ENCODE results near the gene BIRC3. TPM values are rescaled to one million over a fixed set of nuclear protein-coding genes. Genes with fewer than 3 reads are reported as not detected.
A peak's percentile ranks its signal among the peaks of the same experiment; 100 is the strongest.

Gene BIRC3
- total RNA-seq, 2 donors from 2014 or later, result 14.8 to 66.3 TPM

GRCh38 chr11:102272047-102272824 lies 45.0 kb upstream of the BIRC3 start:
- Histone ChIP-seq H3K27me3 (no peaks in the 10 kb centered on the region), H3K27ac (no peak overlapping the region), H3K9me3 (no peaks in the 10 kb centered on the region), H3K36me3 (no peaks in the 10 kb centered on the region), H3K4me3 (no peak overlapping the region), H3K4me1 (no peaks in the 10 kb centered on the region), H3K9ac (ENCODE audit: low read depth in 2 of 2, low read length in 2 of 2) (peak overlapping the region in 1 of 2 donors; percentile 46)
- no peak for TF ChIP-seq CTCF (IDR thresholded peaks at IDR 0.05)
- intact Hi-C loops (cut with DNase I), result no loop called here
- DNase-seq, result peak; percentile 41

- Histone ChIP-seq H3K36me3 (no peaks in the 10 kb centered on the region), H3K4me1 (no peaks in the 10 kb centered on the region), H3K27me3 (no peaks in the 10 kb centered on the region), H3K27ac (no peak overlapping the region), H3K9ac (ENCODE audit: low read depth in 2 of 2, low read length in 2 of 2) (no peak overlapping the region), H3K4me3 (no peak overlapping the region), H3K9me3 (no peaks in the 10 kb centered on the region)
- DNase-seq, result no peak
- intact Hi-C loops (cut with DNase I), result no loop called here
- TF ChIP-seq CTCF (IDR thresholded peaks at IDR 0.05), result no peak
These were observed 42.7 kb upstream of the BIRC3 start for GRCh38 chr11:102274628-102275027.

GRCh38 chr11:102276362-102276761 lies 40.9 kb upstream of the BIRC3 start:
- H3K9me3 ChIP-seq, result no peaks in the 10 kb centered on the region
- no peak for TF ChIP-seq CTCF (IDR thresholded peaks at IDR 0.05)
- H3K27ac ChIP-seq, result no peak overlapping the region
- intact Hi-C loops (cut with DNase I), result no loop called here
- H3K27me3 ChIP-seq, result no peaks in the 10 kb centered on the region
- H3K4me3 ChIP-seq, result no peak overlapping the region
- DNase-seq, result no peak
- H3K4me1 ChIP-seq, result no peaks in the 10 kb centered on the region
- H3K36me3 ChIP-seq, result no peaks in the 10 kb centered on the region
- no peak overlapping the region for H3K9ac ChIP-seq (ENCODE audit: low read depth in 2 of 2, low read length in 2 of 2)

GRCh38 chr11:102276783-102277182 lies 40.5 kb upstream of the BIRC3 start:
- intact Hi-C loops (cut with DNase I), result no loop called here
- Histone ChIP-seq H3K9ac (ENCODE audit: low read depth in 2 of 2, low read length in 2 of 2) (no peak overlapping the region), H3K27me3 (no peaks in the 10 kb centered on the region), H3K4me1 (no peaks in the 10 kb centered on the region), H3K27ac (no peak overlapping the region), H3K36me3 (no peaks in the 10 kb centered on the region), H3K4me3 (no peak overlapping the region), H3K9me3 (no peaks in the 10 kb centered on the region)
- DNase-seq, result no peak
- no peak for TF ChIP-seq CTCF (IDR thresholded peaks at IDR 0.05)

- no peaks in the 10 kb centered on the region for H3K36me3 ChIP-seq
- no peaks in the 10 kb centered on the region for H3K4me1 ChIP-seq
- TF ChIP-seq CTCF (IDR thresholded peaks at IDR 0.05), result no peak
- DNase-seq, result peak; percentile 72
- intact Hi-C loops (cut with DNase I), result no loop called here
- H3K9me3 ChIP-seq, result no peaks in the 10 kb centered on the region
- no peaks in the 10 kb centered on the region for H3K27me3 ChIP-seq
- no peak overlapping the region for H3K4me3 ChIP-seq
- H3K27ac ChIP-seq, result peak overlapping the region; percentile 69
- H3K9ac ChIP-seq (ENCODE audit: low read depth in 2 of 2, low read length in 2 of 2), result no peak overlapping the region
These were observed 37.6 kb upstream of the BIRC3 start for GRCh38 chr11:102279641-102280170.

All from colonic mucosa (tissue), 4 donors.